ENCODE measurements around the gene MXD4.

MXD4 gene

DNA sequence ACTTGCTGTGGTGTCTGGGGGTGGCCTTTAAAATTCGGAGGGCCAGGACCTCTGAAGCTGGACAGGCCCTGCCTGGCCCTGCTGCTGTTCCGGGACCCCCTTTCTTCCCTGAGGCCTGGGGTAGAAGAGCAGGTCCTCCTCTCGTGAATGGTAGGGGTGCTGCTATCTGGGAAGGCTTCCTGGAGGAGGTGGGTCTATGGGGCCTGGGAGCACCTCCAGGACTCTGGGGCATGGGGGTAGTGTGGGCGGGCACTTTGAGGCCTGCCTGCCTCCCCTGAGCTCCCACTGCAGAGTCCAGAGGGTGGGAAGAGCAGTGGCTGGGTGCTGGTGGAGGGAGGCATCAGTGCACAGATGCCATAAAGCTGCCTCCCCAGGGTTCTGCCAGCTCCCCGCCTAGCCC, 4.9 kb upstream of the MXD4 start:
- Histone ChIP-seq H4K20me1 (ENCODE audit: insufficient read depth, low read length) (no peaks in the 10 kb centered on the region), H3K36me3 (replicated peaks; ENCODE audit: insufficient read depth, low read length) (no peaks in the 10 kb centered on the region), H3K9me2 (replicated peaks; ENCODE audit: insufficient read depth, low read length) (no peaks in the 10 kb centered on the region), H3K4me3 (ENCODE audit: low read length) (no peak overlapping the region), H3F3A (ENCODE audit: insufficient read depth, low read length) (peaks cover 17% of the 10 kb centered on the region), H3K27me3 (replicated peaks; ENCODE audit: insufficient read depth, low read length) (no peaks in the 10 kb centered on the region), H3K79me2 (ENCODE audit: low read length) (no peaks in the 10 kb centered on the region), H3K27ac (ENCODE audit: low read length) (no peak overlapping the region), H3K4me1 (ENCODE audit: low read length) (peaks cover 20% of the 10 kb centered on the region), H3K9ac (ENCODE audit: low read length) (no peak overlapping the region), H2AFZ (ENCODE audit: low read length) (no peak overlapping the region), H3K9me3 (replicated peaks; ENCODE audit: insufficient read depth, low read length) (no peaks in the 10 kb centered on the region), H3K4me2 (ENCODE audit: low read depth, low read length) (no peak overlapping the region)
- TF ChIP-seq CTCF (IDR thresholded peaks at IDR 0.05; ENCODE audit: low read length) (no peak), EZH2phosphoT487 (IDR thresholded peaks at IDR 0.05; ENCODE audit: low read length) (no peak), EZH2 (optimal IDR thresholded peaks at IDR 0.05; ENCODE audit: low read depth, low read length) (no peak)
- no peak for DNase-seq

DNA sequence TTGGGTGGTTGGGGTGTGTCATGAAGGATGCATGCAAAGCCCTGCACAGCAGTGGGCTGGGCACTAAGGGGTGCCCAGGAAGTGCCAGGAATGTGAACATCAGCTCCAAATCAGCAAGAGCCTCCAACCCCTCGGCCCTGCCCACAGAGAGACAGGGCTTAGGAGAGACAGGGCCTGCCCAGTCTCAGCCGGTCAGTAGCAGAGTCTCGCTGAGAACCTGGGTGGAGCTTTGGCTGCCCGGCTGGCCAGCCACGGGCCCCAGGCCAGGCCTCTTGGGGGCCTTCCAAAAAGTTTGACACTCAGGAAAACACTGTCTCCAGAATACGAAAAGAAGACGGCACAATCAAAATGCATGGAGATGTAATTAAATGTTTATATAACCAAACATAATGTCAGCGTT, 4.3 kb upstream of the MXD4 start:
- H3F3A ChIP-seq (ENCODE audit: insufficient read depth, low read length), result peaks cover 17% of the 10 kb centered on the region
- TF ChIP-seq EZH2phosphoT487 (IDR thresholded peaks at IDR 0.05; ENCODE audit: low read length), result no peak
- TF ChIP-seq CTCF (IDR thresholded peaks at IDR 0.05; ENCODE audit: low read length), result no peak
- no peak for TF ChIP-seq EZH2 (optimal IDR thresholded peaks at IDR 0.05; ENCODE audit: low read depth, low read length)
- peaks cover 1% of the 10 kb centered on the region for H3K79me2 ChIP-seq (ENCODE audit: low read length)
- H3K27ac ChIP-seq (ENCODE audit: low read length), result no peak overlapping the region
- H3K27me3 ChIP-seq (replicated peaks; ENCODE audit: insufficient read depth, low read length), result no peaks in the 10 kb centered on the region
- no peak for DNase-seq
- H3K9ac ChIP-seq (ENCODE audit: low read length), result no peak overlapping the region
- no peaks in the 10 kb centered on the region for H3K9me2 ChIP-seq (replicated peaks; ENCODE audit: insufficient read depth, low read length)
- H2AFZ ChIP-seq (ENCODE audit: low read length), result no peak overlapping the region
- peaks cover 20% of the 10 kb centered on the region for H3K4me1 ChIP-seq (ENCODE audit: low read length)
- no peak overlapping the region for H3K4me3 ChIP-seq (ENCODE audit: low read length)
- no peaks in the 10 kb centered on the region for H4K20me1 ChIP-seq (ENCODE audit: insufficient read depth, low read length)
- H3K4me2 ChIP-seq (ENCODE audit: low read depth, low read length), result no peak overlapping the region
- H3K36me3 ChIP-seq (replicated peaks; ENCODE audit: insufficient read depth, low read length), result no peaks in the 10 kb centered on the region
- no peaks in the 10 kb centered on the region for H3K9me3 ChIP-seq (replicated peaks; ENCODE audit: insufficient read depth, low read length)

GRCh38 chr4:2265113-2266110, 3.5 kb upstream of the MXD4 start:
- H3K4me2 ChIP-seq (ENCODE audit: low read depth, low read length), result no peak overlapping the region
- no peaks in the 10 kb centered on the region for H4K20me1 ChIP-seq (ENCODE audit: insufficient read depth, low read length)
- TF ChIP-seq EZH2phosphoT487 (IDR thresholded peaks at IDR 0.05; ENCODE audit: low read length) (no peak), EZH2 (optimal IDR thresholded peaks at IDR 0.05; ENCODE audit: low read depth, low read length) (no peak), CTCF (IDR thresholded peaks at IDR 0.05; ENCODE audit: low read length) (no peak)
- no peak overlapping the region for H3K4me3 ChIP-seq (ENCODE audit: low read length)
- H3K9me2 ChIP-seq (replicated peaks; ENCODE audit: insufficient read depth, low read length), result no peaks in the 10 kb centered on the region
- no peak overlapping the region for H3K9ac ChIP-seq (ENCODE audit: low read length)
- H3K27ac ChIP-seq (ENCODE audit: low read length), result no peak overlapping the region
- DNase-seq, result no peak
- peaks cover 9% of the 10 kb centered on the region for H3K79me2 ChIP-seq (ENCODE audit: low read length)
- no peaks in the 10 kb centered on the region for H3K27me3 ChIP-seq (replicated peaks; ENCODE audit: insufficient read depth, low read length)
- H3K4me1 ChIP-seq (ENCODE audit: low read length), result peaks cover 25% of the 10 kb centered on the region
- H3K9me3 ChIP-seq (replicated peaks; ENCODE audit: insufficient read depth, low read length), result no peaks in the 10 kb centered on the region
- H2AFZ ChIP-seq (ENCODE audit: low read length), result no peak overlapping the region
- peaks cover 17% of the 10 kb centered on the region for H3F3A ChIP-seq (ENCODE audit: insufficient read depth, low read length)
- H3K36me3 ChIP-seq (replicated peaks; ENCODE audit: insufficient read depth, low read length), result no peaks in the 10 kb centered on the region

Measured in MM.1S (cell line).